Kidney (tissue), 14 donors: Measurements from ENCODE around the gene SIX3. TPM values are rescaled to one million over a fixed set of nuclear protein-coding genes. Genes with fewer than 3 reads are reported as not detected.

ENCODE experiments used
- DNase-seq, 5 donors: peaks; one replicate each; pipeline ENCODE4 v3.0.0-alpha.2; 2013 to 2020
- FAIRE-seq: peaks from 2 replicates; lab custom pipeline; 2012; peaks lifted over from hg19 to GRCh38; lab: Jason Lieb, UNC
- H3K27ac ChIP-seq, 2 donors: one replicate each; pipeline ENCODE4 v1.7.0; 2013; ENCODE audit warnings: low read depth in 2 of 2, low read length in 2 of 2, inconsistent platforms in 1 of 2
- H3K27me3 ChIP-seq: one replicate; pipeline ENCODE4 v1.7.1; 2013; ENCODE audit warnings: low read length, inconsistent platforms; ENCODE audit not compliant: control insufficient read depth, insufficient read depth
- H3K36me3 ChIP-seq, 3 donors: one replicate each; pipeline versions ENCODE4 v1.7.0 to v1.7.1; 2013; ENCODE audit warnings: low read length in 3 of 3, control low read depth in 1 of 3, inconsistent platforms in 1 of 3; ENCODE audit not compliant: insufficient read depth in 3 of 3, control insufficient read depth in 2 of 3
- H3K4me1 ChIP-seq, 3 donors: one replicate each; pipeline versions ENCODE4 v1.7.0 to v1.7.1; 2013; ENCODE audit warnings: low read length in 3 of 3, inconsistent platforms in 1 of 3, low read depth in 1 of 3; ENCODE audit not compliant: control insufficient read depth in 2 of 3, insufficient read depth in 2 of 3
- H3K4me3 ChIP-seq, 3 donors: one replicate each; pipeline versions ENCODE4 v1.7.0 to v1.8.1; 2013; ENCODE audit warnings: low read length in 3 of 3, control low read depth in 1 of 3, inconsistent platforms in 1 of 3
- H3K9ac ChIP-seq, 3 donors: one replicate each; pipeline versions ENCODE4 v1.7.0 to v1.7.1; 2013; ENCODE audit warnings: low read length in 3 of 3, control low read depth in 1 of 3, inconsistent platforms in 1 of 3
- H3K9me3 ChIP-seq, 3 donors: one replicate each; pipeline versions ENCODE4 v1.7.0 to v1.7.1; 2013; ENCODE audit warnings: low read length in 3 of 3, control low read depth in 1 of 3, inconsistent platforms in 1 of 3; ENCODE audit not compliant: control insufficient read depth in 2 of 3, insufficient read depth in 1 of 3
- CTCF ChIP-seq: IDR thresholded peaks from 3 replicates; pipeline ENCODE4 v1.5.1; 2012; ENCODE audit warnings: mild to moderate bottlenecking, moderate library complexity, borderline replicate concordance; ENCODE audit not compliant: insufficient read depth; ENCODE audit errors: extremely low read depth
- intact Hi-C: fragments of 100-400 bp; cut with DNase I; formaldehyde crosslinking; loops from one replicate; pipeline ENCODE4 v1.11.1; 2022
- polyA plus RNA-seq: library from polyadenylated mRNA; stranded (reverse); fragments of 350-450 nt; fragmentation: Illumina TruSeq; extraction: RNeasy Lipid Tissue Mini Kit (QIAGEN cat#74804); gene quantifications from one replicate; pipeline ENCODE4 v1.2.3, GENCODE V29; 2014; ENCODE audit warnings: low read depth, low replicate concordance; ENCODE audit not compliant: insufficient read depth
- total RNA-seq: library from RNA; stranded (reverse); fragmentation: NEBNext Ultra II Directional; extraction: Animal tissue kit (Norgen Biotek cat#: 25700); gene quantifications from one replicate; pipeline ENCODE4 v1.2.1, GENCODE V29; 2021
- donor health status: control.
- donor health status: control.
- donor health status: control.
- donor health status: control.
- donor health status: control.
- donor health status: DM: yes; HTN: yes; CAD: no.
- donor health status: Normal renal cell carcinoma (clear cell type).

Gene SIX3
- total and polyA plus RNA-seq, 2 donors from 2014 or later: 0.16 to 0.19 TPM

GRCh38 chr2:44934983-44935728 lies 6.3 kb upstream of the SIX3 start:
- Histone ChIP-seq H3K27ac (no peak overlapping the region), H3K4me3 (peak overlapping the region in 1 of 3 donors; percentile 39), H3K36me3 (no peaks in the 10 kb centered on the region), H3K4me1 (peaks cover 0 to 11% (median 0%) of the 10 kb centered on the region in 3 donors), H3K9me3 (no peaks in the 10 kb centered on the region), H3K27me3 (peaks cover 61% of the 10 kb centered on the region), H3K9ac (no peak overlapping the region)
- DNase-seq (peak in 1 of 5 donors; percentile 32), FAIRE-seq (no peak)
- TF ChIP-seq CTCF: no peak
- intact Hi-C loops: no loop called here

- Histone ChIP-seq H3K36me3 (no peaks in the 10 kb centered on the region), H3K27ac (no peak overlapping the region), H3K9me3 (no peaks in the 10 kb centered on the region), H3K9ac (no peak overlapping the region), H3K4me1 (peaks cover 0 to 11% (median 0%) of the 10 kb centered on the region in 3 donors), H3K27me3 (peaks cover 62% of the 10 kb centered on the region), H3K4me3 (no peak overlapping the region)
- TF ChIP-seq CTCF: no peak
- intact Hi-C loops: no loop called here
- DNase-seq (no peak), FAIRE-seq (no peak)
Observed at GRCh38 chr2:44935729-44936098, 5.8 kb upstream of the SIX3 start.

- FAIRE-seq (no peak), DNase-seq (no peak)
- Histone ChIP-seq H3K36me3 (no peaks in the 10 kb centered on the region), H3K27me3 (peaks cover 61% of the 10 kb centered on the region), H3K4me1 (peaks cover 0 to 11% (median 0%) of the 10 kb centered on the region in 3 donors), H3K27ac (no peak overlapping the region), H3K4me3 (no peak overlapping the region), H3K9me3 (no peaks in the 10 kb centered on the region), H3K9ac (no peak overlapping the region)
- intact Hi-C loops: no loop called here
- no peak for TF ChIP-seq CTCF
Observed at GRCh38 chr2:44936275-44936674, 5.2 kb upstream of the SIX3 start.
